IPS-15b (cell line): ENCODE results near the gene EEFSEC.

Experiments
- H3K27me3 ChIP-seq: one replicate; pipeline ENCODE4 v1.6.1; 2013; ENCODE audit warnings: low read length; ENCODE audit not compliant: control insufficient read depth, insufficient read depth
- H3K36me3 ChIP-seq: one replicate; pipeline ENCODE4 v1.6.1; 2013; ENCODE audit warnings: low read length; ENCODE audit not compliant: control insufficient read depth, insufficient read depth
- H3K4me1 ChIP-seq: one replicate; pipeline ENCODE4 v1.6.1; 2013; ENCODE audit warnings: mild to moderate bottlenecking, low read length; ENCODE audit not compliant: control insufficient read depth, insufficient read depth
- H3K4me3 ChIP-seq: one replicate; pipeline ENCODE4 v1.5.1; 2013; ENCODE audit warnings: low read depth, low read length
- H3K9ac ChIP-seq: one replicate; pipeline ENCODE4 v1.6.1; 2013; ENCODE audit warnings: low read depth, mild to moderate bottlenecking, low read length
- H3K9me3 ChIP-seq: one replicate; pipeline ENCODE4 v1.6.1; 2013; ENCODE audit warnings: mild to moderate bottlenecking, low read length; ENCODE audit not compliant: control insufficient read depth, insufficient read depth

Gene EEFSEC

GRCh38 chr3:128227507-128227906 is 74.2 kb downstream of the EEFSEC start:
- H3K36me3 ChIP-seq = no peaks in the 10 kb centered on the region
- peaks cover 6% of the 10 kb centered on the region for H3K9me3 ChIP-seq
- no peaks in the 10 kb centered on the region for H3K4me1 ChIP-seq
- no peaks in the 10 kb centered on the region for H3K27me3 ChIP-seq
- H3K9ac ChIP-seq = no peak overlapping the region
- no peak overlapping the region for H3K4me3 ChIP-seq

GRCh38 chr3:128228366-128228910 is 75.2 kb downstream of the EEFSEC start:
- no peaks in the 10 kb centered on the region for H3K4me1 ChIP-seq
- H3K9me3 ChIP-seq = no peaks in the 10 kb centered on the region
- no peak overlapping the region for H3K4me3 ChIP-seq
- no peaks in the 10 kb centered on the region for H3K27me3 ChIP-seq
- no peak overlapping the region for H3K9ac ChIP-seq
- H3K36me3 ChIP-seq = no peaks in the 10 kb centered on the region

GRCh38 chr3:128229106-128229857 is 76.0 kb downstream of the EEFSEC start:
- Histone ChIP-seq H3K4me1 (no peaks in the 10 kb centered on the region), H3K9ac (no peak overlapping the region), H3K27me3 (no peaks in the 10 kb centered on the region), H3K4me3 (no peak overlapping the region), H3K9me3 (no peaks in the 10 kb centered on the region), H3K36me3 (no peaks in the 10 kb centered on the region)

DNA sequence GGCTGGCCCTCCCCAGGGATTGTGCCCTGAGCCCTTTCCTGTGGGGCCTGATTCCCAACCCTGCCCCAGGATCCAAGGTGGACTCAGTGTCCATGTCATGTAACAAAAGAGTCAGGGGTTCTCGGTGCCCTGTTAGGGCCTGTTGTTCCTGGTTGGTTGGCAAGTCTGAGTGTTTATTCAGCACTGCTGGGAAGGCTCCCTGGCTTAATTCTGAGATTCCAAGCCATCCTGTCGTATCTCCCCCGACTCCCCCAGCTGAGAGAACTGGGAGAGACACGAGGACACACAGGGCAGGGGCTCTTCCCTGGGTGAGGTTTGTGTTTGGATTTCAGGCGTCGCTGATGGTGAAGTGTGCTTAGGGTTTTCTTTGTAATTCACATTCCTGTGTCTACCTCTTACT is 78.3 kb downstream of the EEFSEC start:
- no peak overlapping the region for H3K9ac ChIP-seq
- no peaks in the 10 kb centered on the region for H3K9me3 ChIP-seq
- no peaks in the 10 kb centered on the region for H3K27me3 ChIP-seq
- H3K4me3 ChIP-seq = no peak overlapping the region
- no peaks in the 10 kb centered on the region for H3K4me1 ChIP-seq
- H3K36me3 ChIP-seq = no peaks in the 10 kb centered on the region

GRCh38 chr3:128232376-128233178 is 79.3 kb downstream of the EEFSEC start:
- Histone ChIP-seq H3K9ac (no peak overlapping the region), H3K4me1 (no peaks in the 10 kb centered on the region), H3K4me3 (no peak overlapping the region), H3K36me3 (no peaks in the 10 kb centered on the region), H3K9me3 (no peaks in the 10 kb centered on the region), H3K27me3 (no peaks in the 10 kb centered on the region)

- Histone ChIP-seq H3K9me3 (no peaks in the 10 kb centered on the region), H3K4me3 (no peak overlapping the region), H3K9ac (no peak overlapping the region), H3K36me3 (no peaks in the 10 kb centered on the region), H3K4me1 (no peaks in the 10 kb centered on the region), H3K27me3 (no peaks in the 10 kb centered on the region)
Measured at GRCh38 chr3:128235207-128235926, 82.1 kb downstream of the EEFSEC start.

DNA sequence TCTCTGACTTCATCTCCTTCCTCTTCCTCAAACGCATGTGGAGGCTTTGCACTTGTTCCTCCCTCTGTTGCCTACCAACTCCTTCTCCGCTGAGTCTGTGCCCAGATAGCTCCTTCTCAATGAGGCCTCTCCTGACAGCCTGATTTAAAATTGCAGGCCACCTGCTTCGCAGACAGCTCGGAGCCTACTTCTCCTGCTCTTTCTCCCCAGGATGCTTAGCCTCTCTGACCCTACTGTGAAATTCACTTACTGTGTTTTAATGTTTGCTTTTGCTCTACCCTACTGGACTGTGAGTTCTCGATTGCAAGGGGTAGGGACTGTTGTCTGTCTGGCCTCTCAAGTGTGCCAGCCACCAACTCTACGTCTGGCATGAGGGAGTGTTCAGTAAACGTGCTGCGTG is 83.4 kb downstream of the EEFSEC start:
- H3K9ac ChIP-seq = no peak overlapping the region

DNA sequence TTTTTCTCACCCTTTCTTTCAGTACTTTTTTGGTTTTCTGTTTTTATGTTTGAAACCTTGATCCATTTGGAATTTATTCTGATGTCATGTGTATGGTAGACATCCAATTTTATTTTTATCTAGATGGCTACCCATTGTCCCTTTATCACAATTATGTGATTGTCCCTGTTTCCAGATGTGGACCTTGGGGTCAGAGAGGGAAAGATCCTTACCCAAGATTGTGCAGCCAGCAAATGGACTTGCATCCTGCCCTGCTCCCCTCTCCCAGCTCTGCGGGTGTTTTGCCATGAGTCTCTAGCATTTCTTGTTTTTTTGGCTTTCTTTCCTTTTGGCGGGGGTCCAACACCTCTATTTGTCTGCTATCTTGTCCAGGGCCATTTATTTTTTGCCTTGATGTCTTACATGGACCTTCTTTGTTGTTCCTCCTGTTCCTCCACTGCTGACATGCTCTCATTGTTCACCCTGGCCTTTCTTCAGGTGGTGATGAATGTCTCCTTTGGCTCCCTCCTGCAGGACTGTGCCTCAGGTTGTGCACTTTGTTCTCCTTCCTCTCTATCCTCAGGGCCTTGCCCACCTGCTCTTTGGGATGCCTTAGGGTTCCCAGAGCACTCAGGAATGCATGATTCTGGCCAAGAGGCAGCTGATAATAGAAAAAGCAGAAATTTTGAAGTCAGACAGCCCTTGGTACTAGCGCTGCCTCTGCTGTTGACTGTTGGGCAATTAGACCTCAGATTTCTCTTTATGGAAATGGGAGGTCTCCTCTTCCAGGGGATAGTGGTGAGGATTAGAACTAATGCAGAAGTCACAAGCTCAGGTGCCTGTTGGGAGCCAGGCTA is 84.3 kb downstream of the EEFSEC start:
- H3K9ac ChIP-seq = no peak overlapping the region
- no peaks in the 10 kb centered on the region for H3K9me3 ChIP-seq
- H3K27me3 ChIP-seq = no peaks in the 10 kb centered on the region
- H3K36me3 ChIP-seq = no peaks in the 10 kb centered on the region
- no peak overlapping the region for H3K4me3 ChIP-seq
- H3K4me1 ChIP-seq = no peaks in the 10 kb centered on the region

More for the DNA sequence above, 83.4 kb downstream of the EEFSEC start:
- no peak overlapping the region for H3K4me3 ChIP-seq
- no peaks in the 10 kb centered on the region for H3K36me3 ChIP-seq
- no peaks in the 10 kb centered on the region for H3K9me3 ChIP-seq
- no peaks in the 10 kb centered on the region for H3K27me3 ChIP-seq
- no peaks in the 10 kb centered on the region for H3K4me1 ChIP-seq

DNA sequence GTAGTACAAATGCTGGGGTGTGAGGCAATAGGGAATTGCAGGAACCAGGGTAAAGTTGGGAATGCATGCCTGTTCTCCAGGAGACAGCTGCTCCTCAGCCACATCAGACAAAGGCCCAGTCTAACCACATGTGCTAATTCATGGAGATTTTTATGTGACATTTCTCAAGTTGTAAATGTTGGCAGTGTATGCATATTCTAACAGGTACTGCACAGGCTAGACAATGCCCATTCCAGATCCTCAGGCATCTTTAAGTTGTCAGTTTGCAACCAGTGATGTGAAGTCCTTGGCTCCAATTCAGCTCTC is 84.9 kb downstream of the EEFSEC start:
- Histone ChIP-seq H3K9ac (no peak overlapping the region), H3K4me1 (no peaks in the 10 kb centered on the region), H3K4me3 (no peak overlapping the region), H3K36me3 (no peaks in the 10 kb centered on the region), H3K27me3 (no peaks in the 10 kb centered on the region), H3K9me3 (no peaks in the 10 kb centered on the region)

GRCh38 chr3:128239304-128239703 is 86.0 kb downstream of the EEFSEC start:
- no peak overlapping the region for H3K4me3 ChIP-seq
- H3K36me3 ChIP-seq = no peaks in the 10 kb centered on the region
- no peaks in the 10 kb centered on the region for H3K4me1 ChIP-seq
- no peak overlapping the region for H3K9ac ChIP-seq
- no peaks in the 10 kb centered on the region for H3K27me3 ChIP-seq
- no peaks in the 10 kb centered on the region for H3K9me3 ChIP-seq

DNA sequence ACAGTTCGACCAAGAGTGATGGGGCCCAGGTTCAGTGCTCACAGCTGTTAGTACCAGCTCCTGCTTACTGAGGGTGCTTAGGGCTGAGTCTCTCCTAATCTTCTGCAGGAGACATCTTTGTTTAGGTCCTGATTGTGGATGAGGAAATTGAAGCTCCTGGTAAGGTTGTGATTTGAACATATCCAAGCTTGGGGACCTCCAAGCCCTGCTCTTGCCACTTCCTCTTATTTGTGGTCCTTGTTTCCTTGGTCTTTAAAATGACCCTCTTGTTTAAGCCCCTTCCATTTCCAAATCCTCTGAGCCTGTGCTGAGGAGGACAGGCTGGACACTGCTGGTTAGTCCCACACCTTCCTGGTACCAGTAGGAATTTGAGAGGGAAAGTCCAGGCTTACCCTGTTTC is 87.0 kb downstream of the EEFSEC start:
- Histone ChIP-seq H3K9me3 (no peaks in the 10 kb centered on the region), H3K4me1 (no peaks in the 10 kb centered on the region), H3K27me3 (no peaks in the 10 kb centered on the region), H3K4me3 (no peak overlapping the region), H3K9ac (no peak overlapping the region), H3K36me3 (no peaks in the 10 kb centered on the region)
